Putamen (tissue), 1 donor: ENCODE data around the gene PCMT1.
A peak's percentile ranks its signal among the peaks of the same experiment; 100 is the strongest.
"Not testable (repeated sequence)": the region's sequence is repeated elsewhere in the genome, so short reads cannot be mapped to it uniquely, and the experiment has no call there.

Source experiments
- DNase-seq: peaks from one replicate; pipeline ENCODE4 v3.0.0-alpha.2; 2016; ENCODE audit warnings: low spot score

Gene PCMT1

DNA sequence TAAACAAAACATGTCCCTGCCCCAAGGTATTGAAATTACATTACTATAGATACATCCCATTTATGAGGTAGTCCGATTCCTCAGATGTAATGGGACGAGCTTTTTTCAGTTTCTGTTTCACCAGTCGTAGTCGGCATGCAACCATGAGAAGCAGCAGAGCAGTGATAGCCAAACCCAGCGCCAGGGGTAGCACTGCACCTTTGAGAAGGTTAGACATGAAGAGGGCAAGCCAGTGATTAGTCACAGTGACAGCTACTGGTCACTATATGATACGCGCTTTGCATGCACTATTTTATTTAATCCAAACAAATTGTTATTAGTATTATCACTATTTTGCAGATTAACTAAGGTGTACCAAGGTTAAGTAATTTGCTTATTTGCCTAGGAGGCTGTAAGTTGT lies 71.0 kb downstream of the PCMT1 start:
- no peak for DNase-seq

DNA sequence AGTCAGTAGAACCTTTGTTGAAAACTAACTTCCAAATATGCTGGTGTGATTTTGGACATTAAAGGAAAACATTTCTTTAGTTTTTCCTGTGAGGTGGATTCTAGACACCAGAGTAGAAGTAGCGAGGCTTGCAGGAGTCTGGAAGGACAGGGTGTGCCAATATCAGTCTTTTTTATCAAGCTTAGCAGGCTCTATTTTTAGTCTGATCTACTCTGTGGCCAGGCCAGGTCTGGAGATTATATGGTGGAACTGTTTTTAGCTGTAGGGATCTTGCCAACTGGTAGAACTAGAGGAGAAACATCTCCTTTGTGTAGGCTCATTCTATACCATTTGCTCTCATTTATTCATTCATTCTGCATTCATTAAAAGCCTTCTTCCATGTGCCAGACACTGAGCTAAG lies 72.0 kb downstream of the PCMT1 start:
- no peak for DNase-seq

DNA sequence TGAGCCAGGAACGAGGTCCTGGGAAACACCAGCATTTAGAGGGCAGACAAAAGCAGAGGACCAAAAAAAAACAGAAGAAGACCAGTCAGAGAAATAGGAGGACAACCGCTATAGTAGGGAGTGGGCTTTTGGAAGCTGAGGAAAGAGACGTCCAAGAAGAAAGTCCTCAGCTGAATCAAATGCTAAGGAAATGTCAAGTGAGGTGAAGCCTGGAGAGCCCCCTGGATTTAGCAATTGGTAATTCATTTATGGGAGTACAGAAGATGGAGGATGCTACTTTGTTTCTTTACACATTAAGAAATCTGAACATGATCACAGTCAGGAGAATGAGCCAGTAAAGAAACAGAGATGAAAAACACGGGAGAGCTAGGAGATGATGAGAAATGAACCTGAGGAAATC lies 73.5 kb downstream of the PCMT1 start:
- no peak for DNase-seq

DNA sequence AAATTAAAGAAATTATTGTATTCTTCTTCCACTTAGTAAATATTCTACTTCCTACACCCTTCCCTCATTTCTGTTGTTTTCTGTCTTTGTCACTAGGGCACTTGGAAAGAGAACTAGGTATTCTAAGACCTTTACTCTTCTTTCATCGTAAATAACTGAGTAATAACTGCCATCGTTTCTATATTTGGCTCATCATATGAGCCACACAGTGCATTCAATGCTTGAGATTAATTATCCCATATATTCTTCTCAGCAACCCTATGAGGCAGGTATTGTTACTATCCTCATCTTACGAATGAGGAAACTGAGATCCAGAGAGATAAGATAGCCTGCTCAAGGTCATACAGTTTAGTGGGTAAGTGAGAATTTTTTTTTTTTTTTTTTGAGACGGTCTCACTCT lies 75.8 kb downstream of the PCMT1 start:
- no peak for DNase-seq

DNA sequence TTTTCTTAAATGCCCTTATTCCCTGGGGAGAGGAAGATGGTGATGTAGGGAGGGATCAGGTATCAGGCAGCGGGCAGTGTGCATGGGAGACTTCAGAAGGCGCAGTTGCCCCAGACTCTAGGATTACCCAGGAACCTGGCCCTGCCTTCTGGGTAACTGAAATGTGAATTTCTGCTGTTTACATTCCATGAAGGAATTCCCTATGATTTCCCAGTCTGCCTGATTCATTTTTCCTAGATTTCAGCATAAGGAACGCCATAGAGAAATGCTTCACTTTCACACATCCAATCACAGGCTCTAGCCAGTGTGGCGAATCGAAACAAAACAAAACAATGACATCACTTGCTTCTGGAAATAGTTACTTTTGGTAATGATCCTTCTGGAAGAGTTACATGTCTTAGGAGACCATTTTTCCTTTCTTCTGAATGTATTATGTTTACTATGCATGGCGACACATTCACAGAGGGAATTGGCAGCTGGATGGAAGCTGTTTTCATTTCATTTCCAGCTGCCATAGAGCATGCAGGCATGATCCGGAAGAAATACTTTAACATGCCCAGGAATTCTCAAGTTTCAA lies 81.3 kb downstream of the PCMT1 start:
- DNase-seq, result peak; percentile 33

DNA sequence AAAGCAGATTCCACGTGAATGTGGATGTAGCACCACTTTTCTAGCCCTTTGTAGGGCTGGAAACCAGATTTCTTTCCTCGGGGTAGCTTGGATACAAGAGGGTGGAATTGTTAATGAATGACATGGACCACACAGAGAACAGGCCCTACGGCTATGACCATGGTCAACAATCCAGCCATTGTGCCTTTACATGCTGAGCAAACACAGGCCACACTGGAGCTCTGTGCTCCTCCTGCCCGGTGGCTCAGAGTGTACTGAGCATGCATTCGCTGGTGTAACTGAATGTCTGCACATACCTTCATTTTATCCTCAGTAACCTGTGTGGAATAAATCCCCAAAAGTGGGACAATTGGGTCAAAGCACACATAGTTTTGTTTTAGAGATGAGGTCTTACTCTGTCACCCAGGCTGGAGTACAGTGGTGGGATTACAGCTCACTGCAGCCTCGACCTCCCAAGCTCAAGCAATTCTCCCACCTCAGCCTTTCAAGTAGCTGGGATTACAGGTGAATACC lies 81.8 kb downstream of the PCMT1 start:
- DNase-seq, result peak; percentile 80

DNA sequence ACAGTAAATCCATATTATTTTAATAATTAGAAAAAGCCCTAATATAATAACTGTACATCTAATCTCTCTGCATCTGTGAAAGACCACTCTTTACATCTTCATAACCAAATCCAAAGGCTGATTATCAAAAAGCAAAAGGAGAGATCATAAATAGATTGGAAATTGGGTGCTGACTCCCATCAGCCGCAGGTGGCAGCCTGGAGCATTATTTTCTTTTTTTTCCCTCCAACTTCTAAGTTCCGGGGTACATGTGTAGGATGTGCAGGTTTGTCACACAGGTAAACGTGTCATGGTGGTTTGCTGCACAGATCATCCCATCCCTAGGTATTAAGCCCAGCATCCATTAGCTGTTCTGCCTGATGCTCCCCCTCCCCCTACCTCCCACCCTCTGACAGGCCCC lies 84.1 kb downstream of the PCMT1 start:
- DNase-seq, result no peak

DNA sequence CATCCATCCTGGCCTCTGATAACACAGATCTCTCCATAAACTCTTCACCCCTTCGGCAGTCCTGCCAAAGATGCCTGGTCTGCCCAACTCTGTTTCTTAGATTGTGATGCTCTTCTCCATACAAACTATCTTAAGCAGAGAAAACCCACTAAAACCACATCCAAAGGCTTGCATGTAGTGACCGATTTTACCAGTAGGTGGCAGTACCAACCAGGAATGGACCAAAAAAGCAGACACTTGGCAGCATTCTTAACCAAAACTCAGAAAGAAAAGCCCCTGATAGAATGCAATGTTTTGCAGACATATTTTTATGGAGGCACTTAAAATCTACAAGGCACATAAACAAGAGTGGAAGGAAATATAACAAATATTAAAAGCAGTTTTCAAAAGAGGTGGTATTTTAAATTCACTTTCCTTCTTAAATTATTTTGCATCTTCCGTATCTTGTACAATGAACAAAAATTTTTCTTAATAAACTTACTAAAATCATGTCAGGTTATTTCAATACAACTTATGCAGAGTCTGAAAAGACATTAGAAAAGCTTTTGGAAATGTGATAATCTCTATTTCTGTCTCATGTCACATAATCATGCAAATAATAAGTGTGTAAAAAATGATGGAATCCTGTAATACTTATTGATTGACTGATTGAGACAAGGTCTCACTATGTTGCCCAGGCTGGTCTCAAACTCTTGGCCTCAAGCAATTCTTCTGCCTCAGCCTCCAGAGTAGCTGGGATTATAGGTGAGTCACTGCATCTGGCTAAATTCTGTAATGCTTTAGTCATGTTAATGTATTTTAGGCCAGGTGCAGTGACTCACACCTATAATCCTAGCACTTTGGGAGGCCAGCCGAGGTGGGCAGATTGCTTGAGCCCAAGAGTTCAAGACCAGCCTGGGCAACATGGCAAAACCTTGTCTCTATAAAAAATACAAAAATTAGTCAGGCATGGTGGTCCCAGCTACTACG lies 85.3 kb downstream of the PCMT1 start:
- DNase-seq, result peak; percentile 70

DNA sequence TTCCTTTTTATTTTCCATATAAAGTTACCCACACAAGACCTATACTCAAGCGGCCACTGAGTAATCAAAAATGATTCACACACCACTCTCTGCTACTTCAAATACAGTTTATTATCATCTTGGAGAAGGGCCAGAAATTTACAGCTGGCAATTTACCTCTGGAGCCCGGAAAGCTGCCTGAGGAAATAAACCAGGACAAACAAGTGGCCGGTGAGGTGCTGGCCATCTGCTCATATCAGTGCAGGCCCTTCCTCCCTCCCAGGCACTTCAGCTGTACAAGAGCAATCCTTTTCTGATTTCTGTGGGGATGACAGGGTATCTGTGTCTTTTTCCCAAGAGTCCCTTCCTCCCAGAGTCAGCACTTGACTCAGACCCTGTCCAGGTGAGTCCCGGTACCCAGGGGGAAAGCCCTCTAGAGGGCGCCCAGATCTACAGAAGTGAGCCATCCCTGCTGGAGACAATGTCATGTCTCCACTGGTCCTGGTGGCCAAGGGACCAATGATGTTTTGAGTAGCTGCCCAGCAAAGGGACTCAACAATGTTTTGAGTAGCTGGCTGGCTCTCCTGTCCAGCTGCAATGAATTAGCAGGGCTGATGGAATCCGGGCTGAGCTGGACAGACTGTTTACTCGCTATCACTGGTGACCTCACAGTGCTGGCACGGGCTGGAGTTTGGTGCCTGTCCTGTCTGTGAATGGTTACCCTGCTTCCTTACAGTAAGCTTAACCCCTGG lies 91.0 kb downstream of the PCMT1 start:
- DNase-seq, result peak; percentile 35

DNA sequence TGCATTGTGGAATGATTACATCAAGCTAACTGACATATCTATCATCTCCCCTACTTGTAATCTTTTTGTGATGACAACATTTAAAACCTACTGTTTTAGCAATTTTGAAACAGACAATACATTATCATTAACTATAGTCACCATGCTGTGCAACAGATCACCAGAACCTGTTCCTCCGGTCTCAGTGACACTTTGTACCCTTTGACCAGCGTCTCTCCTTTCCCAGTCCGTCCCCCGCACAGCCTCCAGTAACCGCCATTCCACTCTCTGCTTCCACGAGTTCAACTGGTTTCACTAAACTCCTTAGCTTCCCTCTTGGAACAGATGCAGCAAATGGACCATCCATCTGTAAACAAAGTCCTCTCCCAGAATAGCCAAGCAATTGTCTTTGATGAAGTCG lies 92.8 kb downstream of the PCMT1 start:
- DNase-seq, result no peak

DNA sequence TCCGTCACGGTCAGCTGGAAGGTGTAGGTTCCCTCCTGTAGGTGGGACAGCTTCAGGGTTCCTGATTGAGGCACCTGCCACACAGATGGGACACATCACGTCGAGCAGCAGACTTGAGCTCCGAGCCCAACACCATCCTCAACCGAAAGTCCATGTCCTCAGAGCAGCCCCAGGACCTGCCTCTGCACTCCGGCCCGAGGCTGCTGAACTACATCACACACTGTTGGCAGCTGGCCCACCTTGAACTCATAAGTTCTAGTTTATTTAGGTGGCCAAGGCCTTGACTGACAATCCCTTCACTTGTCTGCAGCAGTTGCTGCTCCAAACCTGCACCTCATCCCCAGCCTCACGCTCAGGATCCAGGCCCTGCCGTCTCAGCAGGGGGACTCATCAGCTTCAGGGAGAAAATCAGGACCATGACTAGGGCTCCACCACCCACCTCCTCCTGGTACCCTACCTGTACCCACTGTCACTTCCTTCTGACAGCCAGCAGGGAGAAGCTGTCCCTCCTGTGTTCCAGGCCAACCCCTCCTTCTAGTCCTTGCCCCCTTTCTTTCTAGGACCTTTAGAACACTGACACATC lies 93.6 kb downstream of the PCMT1 start:
- DNase-seq, result no peak

DNA sequence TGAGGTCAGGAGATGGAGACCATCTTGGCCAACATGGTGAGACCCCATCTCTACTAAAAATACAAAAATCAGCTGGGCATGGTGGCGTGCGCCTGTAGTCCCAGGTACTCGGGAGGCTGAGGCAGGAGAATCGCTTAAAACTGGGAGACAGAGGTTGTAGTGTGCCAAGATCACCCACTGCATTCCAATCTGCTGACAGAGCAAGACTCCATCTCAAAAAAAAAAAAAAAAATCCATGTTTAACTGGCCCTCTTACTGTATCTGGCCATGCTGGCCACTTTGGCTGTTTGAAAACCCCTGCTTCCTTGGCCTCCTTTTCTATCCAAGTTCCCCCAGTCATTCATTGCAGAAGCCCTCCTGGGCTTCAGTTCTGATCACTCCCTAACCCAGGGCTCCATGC lies 94.5 kb downstream of the PCMT1 start:
- DNase-seq, result not testable (repeated sequence)

DNA sequence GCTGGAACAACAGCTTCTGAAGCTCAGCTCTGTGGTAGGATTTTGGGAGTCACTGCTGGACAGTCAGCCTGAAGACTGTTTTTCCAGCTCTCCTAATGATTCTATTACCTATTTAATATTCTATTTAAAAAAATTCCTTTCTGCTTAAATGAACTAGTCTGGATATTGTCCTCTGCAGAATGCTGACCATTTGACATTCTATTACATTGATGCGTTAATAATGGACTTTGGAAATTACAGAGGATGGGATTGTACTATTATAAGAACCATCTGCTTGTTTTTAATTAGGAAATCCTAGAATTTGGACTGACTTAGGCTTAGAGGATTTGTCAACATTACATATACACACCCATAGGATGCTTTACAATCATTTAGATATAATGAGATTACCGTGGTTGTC lies 94.9 kb downstream of the PCMT1 start:
- no peak for DNase-seq

DNA sequence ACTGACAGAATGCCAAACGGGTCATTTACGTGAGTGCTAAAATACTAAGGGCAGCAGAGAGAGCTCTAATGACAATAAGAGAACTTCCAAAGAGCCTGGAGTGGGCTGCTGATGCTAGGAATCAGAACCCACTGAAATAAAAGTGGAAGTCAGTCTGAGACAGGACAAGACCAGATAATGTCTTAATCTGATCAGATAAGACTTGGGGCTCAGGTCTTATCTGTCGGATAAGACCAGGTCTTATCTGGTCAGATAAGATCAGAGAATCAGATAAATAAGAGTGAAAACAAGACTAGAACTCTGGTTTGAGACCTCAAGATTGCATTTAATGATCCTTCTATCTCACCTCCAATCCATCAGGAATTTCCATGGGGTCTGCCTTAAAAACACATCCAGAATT lies 96.0 kb downstream of the PCMT1 start:
- DNase-seq, result no peak

DNA sequence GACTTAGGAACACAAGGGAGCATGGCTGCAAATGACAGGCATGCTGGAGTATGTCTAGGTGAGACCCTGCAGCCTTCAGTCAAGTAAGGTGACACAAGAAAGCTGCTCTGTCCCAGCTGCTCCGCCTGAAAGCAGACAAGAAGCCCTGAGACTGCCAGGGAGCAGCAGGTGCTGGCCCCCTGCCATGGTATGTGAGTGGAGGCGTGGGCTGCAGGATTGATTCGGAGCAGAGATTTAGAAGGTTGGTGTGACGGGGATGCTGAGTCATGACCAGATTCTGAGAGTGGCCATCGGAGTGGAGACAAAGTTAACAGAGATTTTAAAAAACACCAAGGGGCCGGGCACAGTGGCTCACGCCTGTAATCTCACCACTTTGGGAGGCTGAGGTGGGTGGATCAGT lies 96.8 kb downstream of the PCMT1 start:
- DNase-seq, result no peak

DNA sequence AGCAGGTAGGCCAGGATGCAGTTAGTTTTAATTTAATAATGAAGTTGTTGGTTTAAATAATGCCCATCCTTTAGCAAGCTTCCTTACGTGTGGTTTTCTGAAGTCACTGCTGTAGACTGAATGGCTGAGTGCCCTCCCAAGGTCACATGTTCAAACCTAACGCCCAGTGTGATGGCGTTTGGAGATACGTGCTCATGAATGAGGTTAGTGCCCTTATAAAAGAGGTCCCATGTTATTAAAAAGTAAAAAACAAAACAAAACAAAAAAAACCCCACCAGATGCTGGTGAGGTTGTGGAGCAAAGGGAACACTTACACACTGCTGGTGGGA lies 98.4 kb downstream of the PCMT1 start:
- DNase-seq, result no peak

DNA sequence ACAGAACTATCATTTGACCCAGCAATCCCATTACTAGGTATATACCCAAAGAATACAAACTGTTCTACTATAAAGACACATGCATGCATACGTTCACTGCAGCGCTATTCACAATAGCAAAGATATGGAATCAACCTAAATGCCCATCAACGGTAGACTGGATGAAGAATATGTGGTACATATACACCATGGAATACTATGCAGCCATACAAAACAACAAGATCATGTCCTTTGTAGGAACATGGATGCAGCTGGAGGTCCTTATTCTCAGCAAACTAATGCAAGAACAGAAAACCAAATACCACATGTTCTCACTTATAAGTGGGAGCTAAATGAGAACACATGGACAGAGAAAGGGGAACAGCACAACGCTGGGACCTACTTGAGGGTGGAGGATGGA lies 98.8 kb downstream of the PCMT1 start:
- DNase-seq, result not testable (repeated sequence)

DNA sequence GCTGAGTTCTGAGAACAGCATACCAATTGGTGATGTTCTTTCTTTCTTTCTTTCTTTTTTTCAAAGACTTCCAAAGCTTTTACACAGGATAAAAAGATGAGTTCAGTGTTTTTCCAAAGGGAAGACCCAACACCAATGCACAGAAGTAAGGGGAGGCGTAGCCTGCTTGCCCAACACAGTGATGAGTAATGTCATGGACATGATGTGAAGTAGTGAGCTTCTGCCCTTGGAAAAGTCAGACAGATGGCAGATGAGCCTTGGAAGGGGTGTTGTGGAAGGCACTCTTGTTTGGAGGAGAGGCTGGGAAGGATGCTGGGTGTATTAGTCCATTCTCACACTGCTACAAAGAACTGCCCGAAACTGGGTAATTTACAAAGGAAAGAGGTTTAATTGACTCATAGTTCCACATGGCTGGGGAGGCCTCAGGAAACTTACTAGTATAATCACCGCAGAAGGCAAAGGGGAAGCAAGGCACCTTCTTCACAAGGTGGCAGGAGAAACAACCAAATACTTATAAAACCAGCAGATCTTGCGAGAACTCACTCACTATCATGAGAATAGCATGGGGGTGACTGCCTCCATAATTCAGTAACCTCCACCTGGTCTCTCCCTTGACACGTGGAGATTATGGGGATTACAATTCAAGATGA lies 102.0 kb downstream of the PCMT1 start:
- no peak for DNase-seq

DNA sequence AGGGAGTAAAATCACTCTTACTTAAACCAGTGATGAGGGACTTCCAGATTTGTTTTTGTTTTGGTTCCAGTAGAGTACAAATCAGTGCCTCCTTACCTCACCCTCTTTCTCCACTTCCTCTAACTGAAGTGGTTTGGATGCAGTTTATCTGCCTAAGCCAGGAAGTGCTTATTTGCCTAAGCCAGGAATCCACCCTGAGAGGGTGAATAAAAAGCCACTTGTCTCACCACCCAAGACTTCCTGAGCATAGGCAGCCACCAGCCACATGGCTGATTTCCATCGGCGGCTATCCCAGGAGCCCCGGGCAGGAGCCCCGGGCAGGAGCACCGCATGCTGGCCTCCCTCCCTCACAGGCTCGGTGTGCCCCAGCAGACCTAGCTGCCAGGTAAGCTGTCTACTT lies 102.6 kb downstream of the PCMT1 start:
- no peak for DNase-seq

DNA sequence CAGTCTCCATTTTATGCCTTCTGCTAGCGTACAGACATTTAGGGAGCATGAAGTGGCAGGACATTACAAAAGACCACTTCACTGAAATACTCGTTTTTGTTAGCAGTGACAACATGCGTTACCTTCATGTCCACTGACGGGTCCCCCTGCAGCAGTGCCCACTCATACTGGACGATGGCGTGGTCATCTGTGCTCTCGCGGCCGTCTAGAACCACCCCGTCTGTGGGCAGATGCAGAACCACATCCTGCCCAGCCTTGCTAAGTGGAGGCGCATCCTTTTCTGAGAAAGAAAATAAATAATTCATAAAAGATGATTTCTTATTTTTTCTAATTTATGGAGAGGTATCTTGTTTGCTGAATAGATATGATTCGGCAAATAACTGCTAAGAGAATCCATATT lies 103.3 kb downstream of the PCMT1 start:
- DNase-seq, result no peak

DNA sequence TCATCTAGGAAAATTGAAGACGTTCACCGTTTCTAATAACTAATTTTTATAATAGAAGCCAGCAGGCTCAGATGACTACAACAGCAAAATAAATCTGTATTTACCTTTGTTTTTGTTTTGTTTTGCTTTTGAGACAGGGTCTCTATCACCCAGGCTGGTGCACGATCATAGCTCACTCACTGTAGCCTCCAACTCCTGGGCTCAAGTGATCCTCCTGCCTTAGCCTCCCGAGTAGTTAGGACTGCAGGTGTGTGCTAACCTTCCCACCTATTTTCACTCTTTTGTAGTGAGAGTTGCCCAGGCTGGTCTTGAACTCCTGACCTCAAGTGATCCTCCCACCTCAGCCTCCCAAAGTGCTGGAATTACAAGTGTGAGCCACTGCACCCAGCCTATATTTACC lies 104.5 kb downstream of the PCMT1 start:
- not testable (repeated sequence) for DNase-seq

DNA sequence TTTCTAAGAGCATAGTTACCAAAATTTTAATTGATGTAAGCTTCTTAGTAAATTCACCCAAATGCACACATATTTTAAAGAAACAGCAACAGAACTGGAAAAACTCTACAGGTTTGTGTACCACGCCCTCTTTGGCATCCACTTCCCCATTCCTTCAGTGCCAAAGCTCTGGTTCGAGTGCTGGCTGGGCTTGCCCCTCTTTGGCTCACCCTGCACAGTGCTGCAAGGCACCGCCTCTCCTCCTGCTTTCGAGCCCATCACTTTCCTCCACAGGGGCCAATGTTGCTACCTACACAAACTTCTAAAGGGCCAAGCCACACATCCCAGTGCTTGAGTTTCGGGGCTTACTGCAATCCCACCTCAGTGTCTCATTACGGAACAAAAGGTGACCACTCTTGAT lies 105.0 kb downstream of the PCMT1 start:
- DNase-seq, result no peak
